K562 (cell line): ENCODE measurements around the gene SFTPA2. TPM values are rescaled to one million over a fixed set of nuclear protein-coding genes. Genes with fewer than 3 reads are reported as not detected.
A peak's percentile ranks its signal among the peaks of the same experiment; 100 is the strongest.
"Not testable (repeated sequence)": the region's sequence is repeated elsewhere in the genome, so short reads cannot be mapped to it uniquely, and the experiment has no call there.

ENCODE experiments used
- ATAC-seq: fragments of 200-7000 bp; cut with Tn5 transposase; 3 replicates; pipeline ENCODE4 v1.9.1; 2020; ENCODE audit warnings: moderate library complexity
- BruUV-seq: library from RNA; stranded (reverse); fragments of 400-500 nt; replicated peaks from 2 replicates; lab custom pipeline; 2021; lab: Mats Ljungman, UMichigan
- CTCF ChIA-PET: fragments of 300-600 bp; formaldehyde crosslinking; extraction: SDS; loops from one replicate; lab custom pipeline; 2021; ENCODE audit warnings: low intra/inter-chr PET ratio; lab: Yijun Ruan, JAX
- POLR2A ChIA-PET: fragments of 300-600, 350-650 bp; sonication (Branson Sonifier 250); formaldehyde crosslinking; extraction: SDS; loops from one replicate; lab custom pipeline; 2021; ENCODE audit warnings: antibody characterized with exemption, inconsistent platforms; lab: Yijun Ruan, JAX
- DNase-seq, 4 experiments: peaks; one replicate each; pipeline versions ENCODE4 v3.0.0 to v3.0.0-alpha.2; 2011 to 2018; ENCODE audit warnings: low spot score in 3 of 4, mixed read lengths in 3 of 4; ENCODE audit errors: extremely low read depth in 1 of 4
- FAIRE-seq: peaks from 2 replicates; lab custom pipeline; 2011; peaks lifted over from hg19 to GRCh38; lab: Jason Lieb, UNC
- H2AFZ ChIP-seq: 2 replicates; pipeline ENCODE4 v1.6.0; 2011; ENCODE audit warnings: low read depth, low read length, control low read depth, inconsistent platforms
- H3K27ac ChIP-seq: fragments of 200-600 bp; 3 replicates; pipeline ENCODE4 v1.8.0; 2011; ENCODE audit warnings: low read depth, mild to moderate bottlenecking, control low read depth, inconsistent platforms, low read length, moderate library complexity, mixed read lengths; ENCODE audit errors: extremely low read depth
- H3K27me3 ChIP-seq, 2 experiments: fragments of 300-600 bp in 1 of 2; 2 replicates in 1 of 2; 3 replicates in 1 of 2; pipeline versions ENCODE4 v1.6.0 to v1.8.0; 2011; ENCODE audit warnings: inconsistent platforms in 2 of 2, low read length in 2 of 2, mild to moderate bottlenecking in 1 of 2, mixed read lengths in 1 of 2, moderate library complexity in 1 of 2; ENCODE audit not compliant: control insufficient read depth in 2 of 2, insufficient read depth in 2 of 2
- H3K36me3 ChIP-seq: fragments of 300-600 bp; 3 replicates; pipeline ENCODE4 v1.8.0; 2011; ENCODE audit warnings: mild to moderate bottlenecking, low read length, inconsistent platforms; ENCODE audit not compliant: control insufficient read depth, insufficient read depth
- H3K4me1 ChIP-seq, 2 experiments: fragments of 200-600 bp in 1 of 2; replicated peaks in 1 of 2; 2 replicates in 1 of 2; 3 replicates in 1 of 2; pipeline versions ENCODE4 v1.5.1 to v1.8.0; 2011; ENCODE audit warnings: inconsistent platforms in 2 of 2, low read length in 2 of 2, mild to moderate bottlenecking in 1 of 2, mixed read lengths in 1 of 2, moderate library complexity in 1 of 2; ENCODE audit not compliant: control insufficient read depth in 2 of 2, insufficient read depth in 2 of 2
- H3K4me2 ChIP-seq: 2 replicates; pipeline ENCODE4 v1.6.1; 2011; ENCODE audit warnings: low read length, control low read depth, inconsistent platforms, mixed read lengths; ENCODE audit not compliant: insufficient read depth
- H3K4me3 ChIP-seq: fragments of 200-600 bp; sonication (generic), shearing (Covaris generic); 2 replicates; pipeline ENCODE4 v1.5.1; 2016; ENCODE audit warnings: control low read depth, inconsistent platforms
- H3K79me2 ChIP-seq: fragments of 200-600 bp; 3 replicates; pipeline ENCODE4 v1.8.0; 2011; ENCODE audit warnings: low read length, inconsistent platforms; ENCODE audit not compliant: control insufficient read depth, insufficient read depth
- H3K9ac ChIP-seq, 2 experiments: 2 replicates each; pipeline versions ENCODE4 v1.6.0 to v1.6.1; 2011; ENCODE audit warnings: low read depth in 2 of 2, low read length in 2 of 2, control low read depth in 1 of 2, inconsistent platforms in 1 of 2, mild to moderate bottlenecking in 1 of 2, mixed read lengths in 1 of 2; ENCODE audit not compliant: insufficient read depth in 1 of 2
- H3K9me1 ChIP-seq: one replicate; pipeline ENCODE4 v1.6.0; 2011; ENCODE audit warnings: inconsistent platforms, mild to moderate bottlenecking, low read length, moderate library complexity; ENCODE audit not compliant: control insufficient read depth, insufficient read depth
- H3K9me3 ChIP-seq: replicated peaks from 2 replicates; pipeline ENCODE4 v1.5.1; 2011; ENCODE audit warnings: low read depth, low read length, inconsistent platforms; ENCODE audit not compliant: control insufficient read depth, insufficient read depth
- H4K20me1 ChIP-seq: replicated peaks from 2 replicates; pipeline ENCODE4 v1.6.1; 2011; ENCODE audit warnings: low read length, inconsistent platforms, mixed read lengths; ENCODE audit not compliant: control insufficient read depth, insufficient read depth
- WGBS: fragments of 100-300 bp; shearing (Covaris generic); methylation state at CpG from one replicate; pipeline ENCODE4 v1.1.6; 2016; ENCODE audit warnings: low coverage, mixed read lengths; ENCODE audit not compliant: insufficient coverage; ENCODE audit errors: missing lambda C conversion rate; 5-methylcytosine and 5-hydroxymethylcytosine counted together
- in situ Hi-C: fragments of 300-500 bp; cut with MboI; formaldehyde crosslinking; loops from 4 replicates; pipeline ENCODE4 v1.15.0; 2018; ENCODE audit warnings: inconsistent platforms, mixed read lengths
- intact Hi-C: fragments of 100-400 bp; cut with micrococcal nuclease; formaldehyde crosslinking; loops from 2 replicates; pipeline ENCODE4 v1.14.2; 2022
- polyA plus RNA-seq, 8 experiments: library from polyadenylated mRNA; depleted of rRNA in 4 of 8; stranded (reverse) in 5 of 8; unstranded in 3 of 8; fragments of >200 nt; fragmentation: Nextera tagmentation in 2 of 8; fragmentation: Illumina TruSeq in 1 of 8; extraction: Ambion mirVana in 2 of 8; extraction: Trizol in 1 of 8; gene quantifications; 2 replicates each; pipeline versions ENCODE4 v1.2.1 to v1.2.3, GENCODE V29; 2011 to 2014; ENCODE audit warnings: inconsistent platforms in 1 of 8, missing spikeins in 1 of 8
- total RNA-seq, 7 experiments: library from RNA; depleted of rRNA in 6 of 7; stranded (reverse); fragments of >200 nt in 6 of 7; fragmentation: Illumina TruSeq in 2 of 7; extraction: Trizol in 2 of 7; gene quantifications; 2 replicates each; pipeline versions ENCODE4 v1.2.1 to v1.2.3, GENCODE V29; 2011 to 2021; ENCODE audit warnings: low replicate concordance in 1 of 7

Gene SFTPA2
- total and polyA plus RNA-seq, 9 of the 15 experiments (the other 6 are each of a cell fraction or from before 2014, with no cell fraction given), result 4.1 TPM; not detected in 8

DNA sequence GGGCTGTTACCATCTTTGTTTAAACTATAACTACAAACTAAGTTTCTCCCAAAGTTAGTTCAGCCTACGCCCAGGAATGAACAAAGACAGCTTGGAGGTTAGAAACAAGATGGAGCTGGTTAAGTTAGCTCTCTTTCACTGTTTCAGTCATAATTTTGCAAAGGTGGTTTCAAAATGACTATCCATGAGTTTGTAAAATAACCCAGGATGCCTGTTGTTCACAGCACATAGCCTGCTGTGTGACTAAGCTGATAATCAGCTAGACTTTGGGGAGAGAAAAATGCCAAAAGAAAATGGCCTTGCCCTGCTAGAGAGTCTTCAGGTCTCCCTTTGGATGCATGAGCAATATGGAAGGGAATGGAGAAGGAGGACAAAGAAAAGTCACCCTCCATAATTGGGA lies 19.3 kb downstream of the SFTPA2 start:
- POLR2A ChIA-PET, H3K9me3 ChIP-seq, H3K27ac ChIP-seq, H4K20me1 ChIP-seq, ATAC-seq, H3K9me1 ChIP-seq, H3K4me3 ChIP-seq, H2AFZ ChIP-seq, H3K79me2 ChIP-seq, BruUV-seq, H3K4me1 ChIP-seq, H3K4me2 ChIP-seq, CTCF ChIA-PET, DNase-seq, intact Hi-C loops, H3K9ac ChIP-seq, H3K36me3 ChIP-seq: not testable (repeated sequence)
- peak; percentile 29 for FAIRE-seq
- in situ Hi-C loops, result loop anchor here (10.0 kb wide), 1 partner anchor 584 kb away; no protein-coding TSS in a partner anchor
- peaks cover 0 to 11% of the 10 kb centered on the region in 2 experiments; a peak in 3 of 5 replicates for H3K27me3 ChIP-seq
- 0% methylated on average over 1 of the region's 1 CpG for WGBS

DNA sequence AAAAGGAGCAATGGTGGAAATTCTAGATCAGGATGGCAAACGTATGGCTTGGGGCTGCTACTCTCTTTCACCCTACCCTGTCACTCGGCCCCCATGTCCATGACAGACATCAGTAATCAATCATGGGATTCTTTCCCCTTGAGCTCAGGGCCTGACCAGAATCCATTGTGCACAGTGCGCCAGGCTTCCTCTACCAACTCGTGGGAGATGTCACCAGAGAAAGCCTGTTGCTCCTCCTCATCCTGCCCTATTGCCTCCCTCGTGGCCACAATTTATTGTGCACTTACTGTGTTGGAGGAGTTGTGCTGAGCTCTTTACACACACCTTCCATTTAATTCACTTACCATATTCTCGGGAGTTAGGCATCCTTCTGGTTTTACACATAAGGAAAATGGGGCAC lies 21.9 kb downstream of the SFTPA2 start:
- H3K27ac ChIP-seq, POLR2A ChIA-PET, H3K4me2 ChIP-seq, H4K20me1 ChIP-seq, H3K4me1 ChIP-seq, H3K9me1 ChIP-seq, H3K9me3 ChIP-seq, BruUV-seq, ATAC-seq, in situ Hi-C loops, H3K36me3 ChIP-seq, H3K79me2 ChIP-seq, DNase-seq, H2AFZ ChIP-seq, H3K9ac ChIP-seq, H3K4me3 ChIP-seq, FAIRE-seq: not testable (repeated sequence)
- peaks cover 0 to 10% of the 10 kb centered on the region in 2 experiments; a peak in 3 of 5 replicates for H3K27me3 ChIP-seq
- CTCF ChIA-PET, result interaction anchor here (2.5 kb wide), 1 partner anchor 391 kb away, joined by 5 read pairs; no protein-coding TSS in a partner anchor
- intact Hi-C loops, result loop anchor here (5.0 to 10.0 kb wide), 2 partner anchors 389 to 586 kb away; no protein-coding TSS in a partner anchor
- WGBS, result 1% methylated on average over 6 of the region's 6 CpGs

DNA sequence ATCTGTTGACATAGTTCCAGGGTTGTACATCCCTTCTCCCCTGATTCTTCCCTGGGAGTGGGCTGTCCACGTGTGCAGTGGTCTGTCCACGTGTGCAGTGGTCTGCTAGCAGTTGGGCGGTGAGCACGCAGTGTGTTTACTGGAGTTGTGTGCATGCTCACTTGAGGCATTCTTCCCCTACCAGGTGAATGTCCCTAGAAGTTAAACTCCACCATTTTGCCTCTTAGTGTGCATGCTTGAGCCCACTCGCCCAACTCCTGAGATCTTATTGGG lies 26.4 kb downstream of the SFTPA2 start:
- in situ Hi-C loops (loop anchor here (5.0 kb wide), 1 partner anchor 693 kb away; no protein-coding TSS in a partner anchor), intact Hi-C loops (loop anchor here (10.0 kb wide), 1 partner anchor 591 kb away; no protein-coding TSS in a partner anchor)
- H3K4me3 ChIP-seq, result not testable (repeated sequence)

More for the DNA sequence above, 26.4 kb downstream of the SFTPA2 start:
- H4K20me1 ChIP-seq, H3K9me1 ChIP-seq, H3K4me2 ChIP-seq, H2AFZ ChIP-seq, H3K9me3 ChIP-seq, H3K4me1 ChIP-seq, DNase-seq, POLR2A ChIA-PET, H3K27me3 ChIP-seq, FAIRE-seq, H3K9ac ChIP-seq, CTCF ChIA-PET, ATAC-seq, BruUV-seq, H3K36me3 ChIP-seq, H3K79me2 ChIP-seq, H3K27ac ChIP-seq: not testable (repeated sequence)
- 0% methylated on average over 1 of the region's 5 CpGs for WGBS
